Measurements from ENCODE around the gene CRYBB1. TPM values are rescaled to one million over a fixed set of nuclear protein-coding genes. Genes with fewer than 3 reads are reported as not detected.
"Not testable (repeated sequence)": the region's sequence is repeated elsewhere in the genome, so short reads cannot be mapped to it uniquely, and the experiment has no call there.

Gene CRYBB1
- total RNA-seq, 4 donors from 2014 or later = not detected

- H3K9me3 ChIP-seq = no peaks in the 10 kb centered on the region
- DNase-seq (ENCODE audit: low spot score in 2 of 2) = no peak
- no peaks in the 10 kb centered on the region for H3K36me3 ChIP-seq
- 78% methylated on average over 10 of the region's 11 CpGs for WGBS
- H3K4me1 ChIP-seq = peaks cover 13% of the 10 kb centered on the region
- peaks cover 5% of the 10 kb centered on the region for H3K27me3 ChIP-seq
- no peak for TF ChIP-seq POLR2A (IDR thresholded peaks at IDR 0.05)
- H3K27ac ChIP-seq = no peak overlapping the region
- H3K4me3 ChIP-seq = no peak overlapping the region
Measured at GRCh38 chr22:26615830-26616435, 1.9 kb downstream of the CRYBB1 start.

- Histone ChIP-seq H3K4me3 (no peak overlapping the region), H3K9me3 (no peaks in the 10 kb centered on the region), H3K27me3 (peaks cover 5% of the 10 kb centered on the region), H3K36me3 (no peaks in the 10 kb centered on the region), H3K27ac (no peak overlapping the region), H3K4me1 (peaks cover 13% of the 10 kb centered on the region)
- no peak for DNase-seq (ENCODE audit: low spot score in 2 of 2)
- 60% methylated on average over 5 of the region's 5 CpGs for WGBS
- TF ChIP-seq POLR2A (IDR thresholded peaks at IDR 0.05) = no peak
- no peak for TF ChIP-seq POLR2AphosphoS5 (IDR thresholded peaks at IDR 0.05)
- no peak for TF ChIP-seq CTCF (IDR thresholded peaks at IDR 0.05)
- TF ChIP-seq EP300 (IDR thresholded peaks at IDR 0.05) = no peak
Measured at GRCh38 chr22:26615149-26615548, 2.7 kb downstream of the CRYBB1 start.

GRCh38 chr22:26614322-26614721 is 3.5 kb downstream of the CRYBB1 start:
- TF ChIP-seq POLR2A (IDR thresholded peaks at IDR 0.05) (no peak), EP300 (IDR thresholded peaks at IDR 0.05) (no peak), CTCF (IDR thresholded peaks at IDR 0.05) (no peak), POLR2AphosphoS5 (IDR thresholded peaks at IDR 0.05) (no peak)
- Histone ChIP-seq H3K4me1 (peaks cover 12% of the 10 kb centered on the region), H3K27ac (no peak overlapping the region), H3K4me3 (no peak overlapping the region), H3K9me3 (no peaks in the 10 kb centered on the region), H3K27me3 (peaks cover 5% of the 10 kb centered on the region), H3K36me3 (no peaks in the 10 kb centered on the region)
- DNase-seq (ENCODE audit: low spot score in 2 of 2) = no peak
- 57% methylated on average over 14 of the region's 14 CpGs for WGBS

GRCh38 chr22:26613753-26614152 is 4.1 kb downstream of the CRYBB1 start:
- not testable (repeated sequence) for H3K27me3 ChIP-seq

GRCh38 chr22:26612652-26613051 is 5.2 kb downstream of the CRYBB1 start:
- TF ChIP-seq CTCF (IDR thresholded peaks at IDR 0.05) (no peak), POLR2AphosphoS5 (IDR thresholded peaks at IDR 0.05) (no peak)
- no peak overlapping the region for H3K4me3 ChIP-seq
- 89% methylated on average over 4 of the region's 4 CpGs for whole genome bisulfite sequencing
- H3K9me3 ChIP-seq = no peaks in the 10 kb centered on the region
- no peaks in the 10 kb centered on the region for H3K36me3 ChIP-seq
- peaks cover 5% of the 10 kb centered on the region for H3K27me3 ChIP-seq
- no peak overlapping the region for H3K27ac ChIP-seq
- H3K4me1 ChIP-seq = peaks cover 9% of the 10 kb centered on the region
- no peak for DNase-seq (ENCODE audit: low spot score in 2 of 2)

More at GRCh38 chr22:26613753-26614152, 4.1 kb downstream of the CRYBB1 start:
- H3K4me1 ChIP-seq; DNase-seq (ENCODE audit: low spot score in 2 of 2); H3K9me3 ChIP-seq; H3K36me3 ChIP-seq; H3K27ac ChIP-seq; H3K4me3 ChIP-seq: not testable (repeated sequence)
- 38% methylated on average over 10 of the region's 10 CpGs for WGBS

- peaks cover 5% of the 10 kb centered on the region for H3K27me3 ChIP-seq
- H3K27ac ChIP-seq = no peak overlapping the region
- no peak for DNase-seq (ENCODE audit: low spot score in 2 of 2)
- no peaks in the 10 kb centered on the region for H3K36me3 ChIP-seq
- no peaks in the 10 kb centered on the region for H3K9me3 ChIP-seq
- H3K4me3 ChIP-seq = no peak overlapping the region
- 55% methylated on average over 2 of the region's 2 CpGs for whole genome bisulfite sequencing
- H3K4me1 ChIP-seq = peaks cover 6% of the 10 kb centered on the region
- no peak for TF ChIP-seq POLR2AphosphoS5 (IDR thresholded peaks at IDR 0.05)
- no peak for TF ChIP-seq POLR2A (IDR thresholded peaks at IDR 0.05)
- TF ChIP-seq EP300 (IDR thresholded peaks at IDR 0.05) = no peak
- TF ChIP-seq CTCF (IDR thresholded peaks at IDR 0.05) = no peak
Measured at GRCh38 chr22:26610996-26611395, 6.8 kb downstream of the CRYBB1 start.
